ENCODE data around the gene KIAA0040. TPM values are rescaled to one million over a fixed set of nuclear protein-coding genes. Genes with fewer than 3 reads are reported as not detected.

KIAA0040 gene
- total and polyA plus RNA-seq, 10 of the 15 experiments (the other 5 are each of a cell fraction or from before 2014, with no cell fraction given): 7.6 to 47.7 (median 23.5) TPM

- TF ChIP-seq IKZF2 (IDR thresholded peaks at IDR 0.05) (no peak), MYB (IDR thresholded peaks at IDR 0.05; ENCODE audit: borderline replicate concordance, low read depth, low read length) (no peak)
These were observed 36.6 kb downstream of the KIAA0040 start (continued) for GRCh38 chr1:175155936-175156335.

- WGBS (ENCODE audit: insufficient coverage, insufficient replicate concordance, low lambda C conversion rate, missing lambda C conversion rate): 38% methylated on average over 4 of the region's 4 CpGs
- Histone ChIP-seq H3K9me3 (replicated peaks; ENCODE audit: control insufficient read depth, insufficient read depth, low read length) (no peaks in the 10 kb centered on the region), H4K20me1 (ENCODE audit: control insufficient read depth, insufficient read depth) (no peaks in the 10 kb centered on the region), H3K79me2 (ENCODE audit: control insufficient read depth, insufficient read depth, low read length) (no peaks in the 10 kb centered on the region), H3K4me3 (no peak overlapping the region), H3K4me2 (ENCODE audit: control insufficient read depth, insufficient read depth) (no peak overlapping the region), H3K27me3 (replicated peaks in 1 of 2; ENCODE audit: control insufficient read depth in 2 of 2, insufficient read depth in 2 of 2, low read length in 1 of 2) (peaks cover 0 to 5% of the 10 kb centered on the region in 2 experiments; a peak in 2 of 4 replicates), H3K9ac (ENCODE audit: control insufficient read depth, insufficient read depth, low read length) (no peak overlapping the region), H2AFZ (ENCODE audit: control insufficient read depth, low read depth, low read length) (no peak overlapping the region), H3K27ac (ENCODE audit: control insufficient read depth, insufficient read depth) (no peak overlapping the region), H3K36me3 (ENCODE audit: control insufficient read depth in 2 of 2, insufficient read depth in 2 of 2, low read length in 1 of 2) (peaks cover 2 to 5% of the 10 kb centered on the region in 2 experiments; a peak in 3 of 4 replicates), H3K4me1 (ENCODE audit: control insufficient read depth, insufficient read depth, low read length) (peaks cover 7% of the 10 kb centered on the region; the same call in 1 of the 2 replicates)
- ChIA-PET SMC1A (ENCODE audit: uncharacterized antibody, unreplicated experiment) (interaction anchor here (0.7 to 4.1 kb wide), 50 partner anchors 9 to 324 kb away, joined by 3 to 268 read pairs (median 6); no protein-coding TSS in a partner anchor), CTCF (interaction anchor here (0.7 to 12.8 kb wide), 59 partner anchors 10 to 730 kb away, joined by 3 to 477 read pairs (median 6); partner anchors contain the start of gene KIAA0040), POLR2A (interaction anchor here (0.8 to 3.2 kb wide), 6 partner anchors 11 to 165 kb away, joined by 3 to 10 read pairs (median 3); no protein-coding TSS in a partner anchor), RAD21 (ENCODE audit: unreplicated experiment) (interaction anchor here (0.6 to 5.5 kb wide), 43 partner anchors 9 to 668 kb away, joined by 3 to 193 read pairs (median 5); partner anchors contain the start of gene KIAA0040)
- TF ChIP-seq SIX5 (IDR thresholded peaks at IDR 0.05; ENCODE audit: low read depth, low read length, severe bottlenecking) (no peak), IKZF2 (IDR thresholded peaks at IDR 0.05) (no peak), ZNF687 (IDR thresholded peaks at IDR 0.05) (no peak), HDAC2 (IDR thresholded peaks at IDR 0.05) (no peak), NBN (IDR thresholded peaks at IDR 0.05) (no peak), PAX5 (IDR thresholded peaks at IDR 0.05; ENCODE audit: borderline replicate concordance, low read depth, low read length) (no peak), PKNOX1 (IDR thresholded peaks at IDR 0.05) (no peak), USF1 (IDR thresholded peaks at IDR 0.05; ENCODE audit: borderline replicate concordance, extremely low read length, insufficient read depth, low read depth, low read length) (no peak)
- intact Hi-C loops (cut with micrococcal nuclease; ENCODE audit: unreplicated experiment): loop anchor here (1.0 to 10.0 kb wide), 3 partner anchors 164 to 919 kb away; partner anchors contain the start of gene TNR
- DNase-seq (ENCODE audit: low read depth, low spot score): no peak
- FAIRE-seq: no peak
- peak; percentile 52 for ATAC-seq
- in situ Hi-C loops (cut with MboI): loop anchor here (5.0 to 10.0 kb wide), 3 partner anchors 167 to 919 kb away; no protein-coding TSS in a partner anchor
- no TSS peak for BruUV-seq (replicated peaks)
These were observed 37.1 kb downstream of the KIAA0040 start for GRCh38 chr1:175155473-175155856.
